ENCODE data around the gene MED16.

- TF ChIP-seq CTCF (IDR thresholded peaks at IDR 0.05 in 2 of 3, conservative IDR thresholded peaks at IDR 0.05 in 1 of 3; ENCODE audit: control insufficient read depth in 2 of 3, extremely low read depth in 1 of 3, insufficient read depth in 1 of 3, low read depth in 3 of 3, low read length in 3 of 3) (no peak), EGR1 (IDR thresholded peaks at IDR 0.05; ENCODE audit: borderline replicate concordance in 1 of 2, low read depth in 2 of 2, low read length in 2 of 2) (no peak), RAD21 (IDR thresholded peaks at IDR 0.05; ENCODE audit: insufficient read depth, low read depth, low read length) (no peak), NFIC (IDR thresholded peaks at IDR 0.05; ENCODE audit: low read depth, low read length) (no peak), POLR2AphosphoS5 (IDR thresholded peaks at IDR 0.05; ENCODE audit: low read length) (no peak)
- TF ChIP-seq, protein P1, sequence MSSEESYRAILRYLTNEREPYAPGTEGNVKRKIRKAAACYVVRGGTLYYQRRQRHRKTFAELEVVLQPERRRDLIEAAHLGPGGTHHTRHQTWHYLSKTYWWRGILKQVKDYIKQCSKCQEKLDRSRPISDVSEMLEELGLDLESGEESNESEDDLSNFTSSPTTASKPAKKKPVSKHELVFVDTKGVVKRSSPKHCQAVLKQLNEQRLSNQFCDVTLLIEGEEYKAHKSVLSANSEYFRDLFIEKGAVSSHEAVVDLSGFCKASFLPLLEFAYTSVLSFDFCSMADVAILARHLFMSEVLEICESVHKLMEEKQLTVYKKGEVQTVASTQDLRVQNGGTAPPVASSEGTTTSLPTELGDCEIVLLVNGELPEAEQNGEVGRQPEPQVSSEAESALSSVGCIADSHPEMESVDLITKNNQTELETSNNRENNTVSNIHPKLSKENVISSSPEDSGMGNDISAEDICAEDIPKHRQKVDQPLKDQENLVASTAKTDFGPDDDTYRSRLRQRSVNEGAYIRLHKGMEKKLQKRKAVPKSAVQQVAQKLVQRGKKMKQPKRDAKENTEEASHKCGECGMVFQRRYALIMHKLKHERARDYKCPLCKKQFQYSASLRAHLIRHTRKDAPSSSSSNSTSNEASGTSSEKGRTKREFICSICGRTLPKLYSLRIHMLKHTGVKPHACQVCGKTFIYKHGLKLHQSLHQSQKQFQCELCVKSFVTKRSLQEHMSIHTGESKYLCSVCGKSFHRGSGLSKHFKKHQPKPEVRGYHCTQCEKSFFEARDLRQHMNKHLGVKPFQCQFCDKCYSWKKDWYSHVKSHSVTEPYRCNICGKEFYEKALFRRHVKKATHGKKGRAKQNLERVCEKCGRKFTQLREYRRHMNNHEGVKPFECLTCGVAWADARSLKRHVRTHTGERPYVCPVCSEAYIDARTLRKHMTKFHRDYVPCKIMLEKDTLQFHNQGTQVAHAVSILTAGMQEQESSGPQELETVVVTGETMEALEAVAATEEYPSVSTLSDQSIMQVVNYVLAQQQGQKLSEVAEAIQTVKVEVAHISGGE (CRISPR knock-in tag; IDR thresholded peaks at IDR 0.05): no peak
Observed at GRCh38 chr19:868458-869244, 24.3 kb downstream of the MED16 start.
